ENCODE results near the gene PACRG. TPM values are rescaled to one million over a fixed set of nuclear protein-coding genes. Genes with fewer than 3 reads are reported as not detected.

Gene PACRG
- total RNA-seq, 1 donor from 2014 or later: 2.9 TPM

DNA sequence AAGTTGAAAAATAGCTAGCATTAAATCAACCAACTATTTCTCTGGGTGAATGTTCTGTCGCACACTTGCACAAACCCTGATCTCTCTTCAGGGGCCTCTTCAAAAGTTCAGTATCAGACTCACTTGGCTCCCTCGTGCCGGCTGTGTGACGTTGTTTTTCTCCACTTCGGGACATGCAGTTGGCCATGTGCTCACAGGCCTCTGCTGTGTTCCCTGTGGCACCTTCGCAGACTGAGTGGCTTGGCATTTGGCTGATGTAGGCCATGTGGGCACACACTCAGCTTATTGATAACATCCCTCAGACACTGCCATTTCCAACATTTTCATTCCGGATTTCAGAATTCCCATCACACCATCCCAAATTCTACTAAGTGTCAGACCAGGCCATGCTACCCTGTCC, 49.3 kb downstream of the PACRG start:
- DNase-seq (ENCODE audit: low read depth): no peak

- DNase-seq (ENCODE audit: low read depth): no peak
Measured at GRCh38 chr6:162778603-162779002, 50.8 kb downstream of the PACRG start.

GRCh38 chr6:162785632-162786242, 58.0 kb downstream of the PACRG start:
- DNase-seq (ENCODE audit: low read depth): no peak

DNA sequence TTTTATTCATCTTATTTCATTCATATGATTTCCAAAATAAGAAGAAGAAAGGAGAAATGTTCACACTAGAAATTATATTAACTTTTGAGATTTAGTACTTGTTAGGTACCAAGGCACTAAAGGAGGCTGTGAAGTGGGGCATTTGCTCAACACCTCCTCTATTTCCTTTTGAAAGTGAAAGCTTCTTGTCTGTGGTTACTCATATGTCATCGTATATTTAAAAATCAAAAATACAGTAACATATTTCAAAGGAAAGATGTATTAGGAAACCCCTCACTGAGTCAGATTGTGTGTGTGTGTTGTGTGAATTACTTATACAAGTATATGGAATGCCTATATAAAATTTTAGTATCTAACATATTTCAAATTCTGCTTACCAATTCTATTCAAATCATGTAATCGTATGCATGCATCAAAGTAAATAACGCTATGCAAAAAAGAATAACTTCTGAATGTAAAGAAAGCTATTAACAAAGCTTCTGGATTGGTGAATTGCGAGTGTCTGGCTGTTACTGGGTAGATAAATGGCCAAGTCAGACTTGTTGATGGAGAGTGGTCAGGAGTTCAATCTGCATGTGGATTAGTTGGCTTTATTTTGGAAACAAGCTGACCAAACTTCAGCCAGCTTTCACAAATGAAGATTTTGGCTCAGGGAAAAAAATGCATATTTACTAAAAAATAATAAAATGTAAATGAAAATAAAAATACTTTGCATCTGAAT, 70.9 kb downstream of the PACRG start:
- DNase-seq (ENCODE audit: low read depth): no peak

- DNase-seq (ENCODE audit: low read depth): no peak
Measured at GRCh38 chr6:162814426-162814973, 86.7 kb downstream of the PACRG start.

DNA sequence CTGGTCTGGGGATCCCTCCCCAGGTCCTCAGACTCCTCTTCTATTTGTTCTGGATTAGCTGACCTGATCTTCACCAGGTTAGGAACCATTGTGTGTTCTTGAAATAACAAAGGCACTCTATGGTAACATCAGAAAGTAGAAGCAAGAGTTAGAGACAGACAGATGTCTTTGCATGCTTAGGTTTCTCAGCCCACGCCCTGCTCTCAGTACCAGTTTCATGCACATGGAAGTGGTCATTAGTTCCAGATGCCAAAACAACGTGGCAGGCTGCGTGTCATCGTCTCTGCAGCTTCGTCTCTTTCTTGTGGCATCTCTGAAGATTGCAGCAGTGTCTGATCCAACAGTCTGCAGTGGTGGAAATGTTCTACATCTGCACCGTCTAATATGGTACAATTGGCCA, 89.4 kb downstream of the PACRG start:
- DNase-seq (ENCODE audit: low read depth): peak; percentile 6

DNA sequence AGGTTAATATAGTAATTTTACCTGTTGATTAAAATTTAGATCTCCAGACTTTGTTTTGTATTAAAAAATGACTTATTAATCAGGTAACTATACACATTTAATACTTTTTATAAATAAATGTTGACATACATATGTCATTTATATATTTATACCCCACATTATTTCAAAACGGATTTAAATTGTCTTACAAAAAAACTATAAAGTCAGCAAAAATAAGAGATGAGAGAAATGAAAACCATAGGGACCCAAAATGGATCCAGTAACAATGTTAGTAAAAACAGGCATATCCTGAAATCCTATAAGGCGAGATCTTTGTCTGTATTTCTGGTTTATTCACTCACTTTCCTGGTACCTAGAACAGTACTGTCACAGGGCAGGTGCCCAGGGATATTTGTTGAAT, 91.5 kb downstream of the PACRG start:
- DNase-seq (ENCODE audit: low read depth): no peak

- no peak for DNase-seq (ENCODE audit: low read depth)
Measured at GRCh38 chr6:162821102-162821501, 93.3 kb downstream of the PACRG start.

GRCh38 chr6:162825597-162825996, 97.8 kb downstream of the PACRG start:
- no peak for DNase-seq (ENCODE audit: low read depth)

DNA sequence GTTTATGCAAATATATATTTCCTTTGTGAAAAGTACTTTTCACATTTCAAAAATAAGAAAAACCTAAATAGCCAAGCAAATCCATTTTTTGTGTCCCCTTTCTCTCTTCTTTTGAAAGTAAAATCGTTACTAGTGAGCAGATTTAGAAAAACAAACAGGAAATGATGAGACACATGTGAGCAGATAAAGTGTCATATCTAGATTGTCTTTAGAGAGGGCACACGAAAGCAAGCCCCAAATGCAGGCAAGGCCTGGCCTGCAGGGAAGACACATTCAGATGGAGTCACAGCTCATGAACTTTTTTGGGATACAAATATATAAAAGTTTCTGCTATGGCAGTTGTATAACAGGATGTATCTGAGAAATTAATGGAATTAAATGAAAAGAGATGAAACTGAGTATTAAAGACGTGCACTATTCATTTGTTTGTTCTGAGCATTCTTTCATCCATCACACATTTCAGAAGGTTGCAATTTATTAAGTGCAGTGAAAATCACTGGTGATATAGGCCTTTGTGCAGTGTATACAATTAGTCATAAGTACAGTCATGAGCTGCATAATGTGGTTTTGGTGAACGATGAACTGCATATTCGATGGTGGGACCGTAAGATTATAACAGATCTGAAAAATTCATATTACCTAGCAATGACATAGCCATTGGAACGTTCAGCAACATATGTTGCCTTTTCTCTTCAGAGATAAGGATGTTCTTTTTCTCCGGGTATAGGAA, 101.4 kb downstream of the PACRG start:
- DNase-seq (ENCODE audit: low read depth): no peak

DNA sequence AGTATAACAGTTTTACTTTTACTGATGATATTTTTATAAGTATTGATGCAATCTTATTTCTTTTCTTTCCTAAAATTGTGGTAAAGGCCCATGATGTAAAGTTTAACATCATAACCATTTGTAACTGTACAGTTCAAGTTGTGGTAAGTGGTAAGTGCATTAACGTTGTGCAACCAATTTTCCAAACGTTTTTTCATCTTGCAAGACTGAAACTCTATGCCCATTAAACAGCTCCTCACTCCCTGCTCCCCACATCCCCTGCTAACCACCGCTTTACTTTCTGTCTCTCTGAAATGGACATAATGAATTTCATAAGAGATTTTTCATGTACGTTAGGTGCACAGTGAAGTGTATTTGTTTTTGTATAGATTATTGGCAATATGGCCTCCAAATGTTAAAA, 106.0 kb downstream of the PACRG start:
- no peak for DNase-seq (ENCODE audit: low read depth)

GRCh38 chr6:162845972-162846371, 118.2 kb downstream of the PACRG start:
- no peak for DNase-seq (ENCODE audit: low read depth)

DNA sequence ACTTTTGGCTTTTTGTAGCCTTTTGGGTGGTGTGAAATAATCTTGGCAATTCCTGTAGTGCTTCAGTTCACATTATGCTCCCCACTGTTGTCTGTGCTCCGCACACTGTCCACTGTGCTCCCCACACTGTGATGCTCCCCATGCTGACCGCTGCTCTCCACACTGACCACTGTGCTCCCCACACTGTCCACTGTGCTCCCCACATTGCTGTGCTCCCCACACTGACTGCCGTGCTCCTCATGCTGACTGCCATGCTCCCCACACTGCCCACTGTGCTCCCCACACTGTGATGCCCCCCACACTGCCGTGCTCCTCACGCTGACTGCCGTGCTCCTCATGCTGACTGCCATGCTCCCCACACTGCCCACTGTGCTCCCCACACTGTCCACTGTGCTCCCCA, 118.9 kb downstream of the PACRG start:
- DNase-seq (ENCODE audit: low read depth): no peak

- DNase-seq (ENCODE audit: low read depth): no peak
Measured at GRCh38 chr6:162849269-162849668, 121.5 kb downstream of the PACRG start.

- no peak for DNase-seq (ENCODE audit: low read depth)
Measured at GRCh38 chr6:162852192-162852591, 124.4 kb downstream of the PACRG start.

DNA sequence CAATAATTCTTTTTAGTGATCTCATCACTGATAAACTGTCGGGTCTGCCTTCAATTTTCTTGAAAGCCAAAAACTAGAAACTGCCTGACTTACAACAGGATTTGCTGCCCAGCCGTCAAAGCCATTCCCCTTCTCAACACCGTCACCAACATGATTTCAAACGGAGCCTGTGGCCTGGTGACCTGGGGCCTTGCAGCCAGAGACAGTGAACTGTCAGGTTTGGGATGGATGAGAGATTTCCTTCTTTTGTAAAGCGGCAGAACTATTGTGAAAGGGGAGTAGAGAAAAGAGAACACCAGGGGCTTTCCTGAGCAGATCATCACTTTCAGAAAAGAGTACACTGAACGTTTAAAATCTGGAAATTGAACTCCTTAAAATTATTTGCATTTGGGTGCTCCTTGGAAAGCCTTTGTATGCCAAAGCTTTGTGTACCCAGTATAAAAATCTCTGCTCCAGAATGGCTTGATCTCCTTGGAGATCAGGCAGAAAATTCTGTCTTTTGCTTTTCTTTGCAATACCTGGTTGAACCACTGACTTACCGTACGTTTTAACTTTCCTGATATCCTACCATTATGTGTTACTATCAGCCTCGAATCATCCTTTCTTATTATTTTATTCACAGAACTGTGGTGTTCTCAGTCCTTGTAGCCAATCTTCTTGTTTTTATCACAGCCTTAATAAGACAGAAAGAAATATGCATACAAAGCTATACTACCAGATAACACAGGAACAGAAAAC, 125.2 kb downstream of the PACRG start:
- no peak for DNase-seq (ENCODE audit: low read depth)

GRCh38 chr6:162854228-162854627, 126.5 kb downstream of the PACRG start:
- DNase-seq (ENCODE audit: low read depth): no peak

DNA sequence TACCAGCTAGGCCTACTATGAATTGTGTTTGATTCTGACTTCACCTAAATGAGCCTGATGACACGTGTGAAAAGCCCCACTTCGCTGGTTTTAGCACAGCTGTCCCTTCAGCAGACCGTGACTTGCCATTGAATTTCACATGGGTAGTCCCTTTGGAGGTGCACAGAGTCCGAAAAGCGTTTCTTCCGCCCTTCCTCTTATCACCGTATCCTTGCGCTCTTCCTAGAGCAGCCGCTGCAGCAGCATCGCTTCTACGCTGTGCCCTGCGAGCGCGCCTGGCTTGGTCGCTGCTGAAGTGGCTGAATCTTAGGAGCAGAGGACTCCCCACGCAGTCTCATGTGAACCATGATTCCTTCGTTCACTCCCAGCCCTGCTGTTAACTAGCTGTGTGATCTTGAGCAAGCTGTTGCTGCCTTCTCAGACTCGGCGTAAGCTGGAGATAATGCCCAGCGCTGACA, 127.0 kb downstream of the PACRG start:
- no peak for DNase-seq (ENCODE audit: low read depth)

DNA sequence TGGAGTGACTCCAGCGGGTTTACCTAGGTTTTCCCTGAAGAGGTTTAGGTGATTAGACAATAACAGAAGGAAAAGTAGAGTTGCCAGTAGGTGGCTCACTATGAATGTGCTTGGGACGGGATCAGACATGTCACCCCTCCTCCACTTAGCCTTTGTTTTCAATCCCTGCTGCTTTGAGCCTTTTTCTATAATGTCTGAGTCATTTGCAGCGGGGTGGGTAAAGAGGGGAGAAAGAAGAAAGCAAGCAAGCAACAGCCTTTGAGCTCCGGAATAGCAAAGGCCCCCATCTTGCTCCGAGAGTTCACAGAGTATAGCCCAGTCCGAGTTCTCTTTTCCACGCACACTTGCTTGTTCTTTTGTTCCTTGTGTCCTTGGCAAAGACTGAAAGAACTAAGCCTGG, 129.1 kb downstream of the PACRG start:
- peak; percentile 80 for DNase-seq (ENCODE audit: low read depth)

DNA sequence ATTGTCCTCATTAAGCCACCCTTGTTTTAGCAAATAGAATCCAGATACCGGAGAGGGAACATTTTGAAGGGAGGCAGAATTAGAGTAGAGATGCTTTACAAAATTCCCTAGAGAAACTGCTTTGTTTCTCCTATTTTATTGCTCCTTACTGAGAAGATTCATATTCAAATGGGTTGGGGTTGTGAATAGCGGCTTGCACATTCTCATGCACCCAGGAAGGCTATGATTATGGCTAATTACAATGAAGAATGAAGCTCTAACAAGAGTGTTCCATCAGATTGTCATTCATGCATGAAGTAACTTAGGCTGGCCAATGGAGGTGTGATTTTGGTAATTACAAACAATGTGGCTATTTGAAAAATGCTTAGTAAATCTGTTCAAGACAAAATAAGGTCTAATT, 129.6 kb downstream of the PACRG start:
- DNase-seq (ENCODE audit: low read depth): no peak

DNA sequence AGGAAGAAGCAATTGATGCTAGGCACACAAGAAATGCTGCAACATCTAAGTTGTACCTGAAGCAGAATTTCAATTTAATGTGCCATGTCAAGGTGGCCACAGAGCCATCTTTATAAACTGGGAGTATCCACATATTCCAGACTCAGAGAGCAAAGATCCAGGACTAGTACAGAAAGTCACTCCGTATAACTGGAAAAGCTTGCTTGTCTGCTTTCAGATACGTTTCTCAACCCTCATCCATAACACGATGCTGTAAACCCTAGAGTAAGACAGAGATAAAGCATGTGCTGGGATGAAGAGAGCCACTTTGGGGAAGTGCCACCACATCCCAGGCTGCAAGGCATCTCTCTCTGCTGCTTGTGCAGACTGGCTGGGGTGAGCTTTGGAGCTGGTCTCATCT, 134.7 kb downstream of the PACRG start:
- no peak for DNase-seq (ENCODE audit: low read depth)
